Measurements from ENCODE around the gene BCL2L13.

The BCL2L13 gene

GRCh38 chr22:17726928-17727897 lies 88.7 kb downstream of the BCL2L13 start:
- ChIA-PET POLR2A (no interaction called here), CTCF (no interaction called here)
- TF ChIP-seq FOXK2 (IDR thresholded peaks at IDR 0.05), result no peak
- no peak for TF ChIP-seq PKNOX1 (IDR thresholded peaks at IDR 0.05)
- no peak for TF ChIP-seq LEF1 (IDR thresholded peaks at IDR 0.05; ENCODE audit: borderline replicate concordance)
- no peak for TF ChIP-seq ELF4 (IDR thresholded peaks at IDR 0.05)
- TF ChIP-seq L3MBTL2 (conservative IDR thresholded peaks at IDR 0.05), result no peak
- no peak for TF ChIP-seq SUZ12 (IDR thresholded peaks at IDR 0.05)
- TF ChIP-seq FOXM1 (IDR thresholded peaks at IDR 0.05; ENCODE audit: borderline replicate concordance), result no peak
- TF ChIP-seq ARNT (IDR thresholded peaks at IDR 0.05), result no peak
- TF ChIP-seq NFRKB (IDR thresholded peaks at IDR 0.05), result no peak
- no peak for TF ChIP-seq FOXA1 (IDR thresholded peaks at IDR 0.05)
- no peak for TF ChIP-seq BHLHE40 (IDR thresholded peaks at IDR 0.05; ENCODE audit: borderline replicate concordance)
- TF ChIP-seq TARDBP (IDR thresholded peaks at IDR 0.05), result no peak
- TF ChIP-seq ZNF384 (IDR thresholded peaks at IDR 0.05), result no peak
- no peak for TF ChIP-seq CTBP1 (IDR thresholded peaks at IDR 0.05; ENCODE audit: borderline replicate concordance)
- TF ChIP-seq HDGF (IDR thresholded peaks at IDR 0.05; ENCODE audit: borderline replicate concordance), result no peak
- DNase-seq (ENCODE audit: extremely low spot score), result no peak

- TF ChIP-seq NFRKB (IDR thresholded peaks at IDR 0.05), result no peak
- TF ChIP-seq ARNT (IDR thresholded peaks at IDR 0.05), result no peak
- no peak for TF ChIP-seq ZNF384 (IDR thresholded peaks at IDR 0.05)
- TF ChIP-seq TARDBP (IDR thresholded peaks at IDR 0.05), result no peak
- no peak for TF ChIP-seq BHLHE40 (IDR thresholded peaks at IDR 0.05; ENCODE audit: borderline replicate concordance)
- no peak for TF ChIP-seq PKNOX1 (IDR thresholded peaks at IDR 0.05)
- TF ChIP-seq FOXM1 (IDR thresholded peaks at IDR 0.05; ENCODE audit: borderline replicate concordance), result no peak
- TF ChIP-seq CTBP1 (IDR thresholded peaks at IDR 0.05; ENCODE audit: borderline replicate concordance), result no peak
- CTCF ChIA-PET, result interaction anchor here (0.7 kb wide), 1 partner anchor 345 kb away, joined by 3 read pairs; no protein-coding TSS in a partner anchor
- POLR2A ChIA-PET, result no interaction called here
- DNase-seq (ENCODE audit: extremely low spot score), result no peak
Observed at GRCh38 chr22:17728786-17729185, 90.2 kb downstream of the BCL2L13 start.

- no peak for DNase-seq (ENCODE audit: extremely low spot score)
- no peak for TF ChIP-seq LEF1 (IDR thresholded peaks at IDR 0.05; ENCODE audit: borderline replicate concordance)
- TF ChIP-seq ZNF384 (IDR thresholded peaks at IDR 0.05), result no peak
- TF ChIP-seq HDGF (IDR thresholded peaks at IDR 0.05; ENCODE audit: borderline replicate concordance), result no peak
- TF ChIP-seq ARNT (IDR thresholded peaks at IDR 0.05), result no peak
- no peak for TF ChIP-seq ELF4 (IDR thresholded peaks at IDR 0.05)
- CTCF ChIA-PET, result no interaction called here
- POLR2A ChIA-PET, result interaction anchor here (0.6 to 1.1 kb wide), 2 partner anchors 12 to 58 kb away, joined by 3 read pairs; no protein-coding TSS in a partner anchor
Observed at GRCh38 chr22:17729561-17729960, 91.0 kb downstream of the BCL2L13 start.

GRCh38 chr22:17732251-17732854 lies 93.8 kb downstream of the BCL2L13 start:
- TF ChIP-seq NFRKB (IDR thresholded peaks at IDR 0.05) (no peak), FOXM1 (IDR thresholded peaks at IDR 0.05; ENCODE audit: borderline replicate concordance) (no peak), CTBP1 (IDR thresholded peaks at IDR 0.05; ENCODE audit: borderline replicate concordance) (no peak)
- DNase-seq (ENCODE audit: extremely low spot score), result no peak
- ChIA-PET POLR2A (no interaction called here), CTCF (no interaction called here)

- POLR2A ChIA-PET, result no interaction called here
- no peak for TF ChIP-seq PKNOX1 (IDR thresholded peaks at IDR 0.05)
- TF ChIP-seq FOXM1 (IDR thresholded peaks at IDR 0.05; ENCODE audit: borderline replicate concordance), result no peak
- no peak for DNase-seq (ENCODE audit: extremely low spot score)
- CTCF ChIA-PET, result interaction anchor here (0.7 kb wide), 1 partner anchor 16 kb away, joined by 3 read pairs; no protein-coding TSS in a partner anchor
Observed at GRCh38 chr22:17733466-17733865, 94.9 kb downstream of the BCL2L13 start.

GRCh38 chr22:17734187-17734586 lies 95.6 kb downstream of the BCL2L13 start:
- TF ChIP-seq FOXA1 (IDR thresholded peaks at IDR 0.05) (no peak), SP1 (IDR thresholded peaks at IDR 0.05) (no peak)

More at GRCh38 chr22:17734187-17734586, 95.6 kb downstream of the BCL2L13 start:
- POLR2A ChIA-PET, result interaction anchor here (1.2 kb wide), 1 partner anchor 344 kb away, joined by 3 read pairs; the partner anchor contains the start of gene PEX26
- CTCF ChIA-PET, result interaction anchor here (0.7 to 1.2 kb wide), 3 partner anchors 8 to 563 kb away, joined by 3 read pairs; no protein-coding TSS in a partner anchor
- DNase-seq (ENCODE audit: extremely low spot score), result no peak

All from HEK293T (cell line).